Loucy (cell line): ENCODE results near the gene BCL2L15.

ENCODE experiments used
- CTCF ChIP-seq: fragments of 200-600 bp; sonication (generic); conservative IDR thresholded peaks from 2 replicates; pipeline ENCODE4 v1.5.1; 2014; ENCODE audit warnings: mild to moderate bottlenecking, antibody characterized with exemption, low read length
- EZH2phosphoT487 ChIP-seq: fragments of 200-600 bp; IDR thresholded peaks from 2 replicates; pipeline ENCODE4 v1.6.1; 2018; ENCODE audit warnings: antibody characterized with exemption, mild to moderate bottlenecking, moderate library complexity, borderline replicate concordance

GRCh38 chr1:113858418-113858817 lies 29.0 kb downstream of the BCL2L15 start:
- no peak for TF ChIP-seq CTCF
- no peak for TF ChIP-seq EZH2phosphoT487
